GM21423 (cell line): ENCODE data around the gene CFAP46.
"Not testable (repeated sequence)": the region's sequence is repeated elsewhere in the genome, so short reads cannot be mapped to it uniquely, and the experiment has no call there.

ENCODE experiments used
- ATAC-seq: cut with Tn5 transposase; IDR thresholded peaks from one replicate; pipeline ENCODE4 v1.9.1; 2021; ENCODE audit warnings: mild to moderate bottlenecking, moderate library complexity; ENCODE audit not compliant: unreplicated experiment

The CFAP46 gene

DNA sequence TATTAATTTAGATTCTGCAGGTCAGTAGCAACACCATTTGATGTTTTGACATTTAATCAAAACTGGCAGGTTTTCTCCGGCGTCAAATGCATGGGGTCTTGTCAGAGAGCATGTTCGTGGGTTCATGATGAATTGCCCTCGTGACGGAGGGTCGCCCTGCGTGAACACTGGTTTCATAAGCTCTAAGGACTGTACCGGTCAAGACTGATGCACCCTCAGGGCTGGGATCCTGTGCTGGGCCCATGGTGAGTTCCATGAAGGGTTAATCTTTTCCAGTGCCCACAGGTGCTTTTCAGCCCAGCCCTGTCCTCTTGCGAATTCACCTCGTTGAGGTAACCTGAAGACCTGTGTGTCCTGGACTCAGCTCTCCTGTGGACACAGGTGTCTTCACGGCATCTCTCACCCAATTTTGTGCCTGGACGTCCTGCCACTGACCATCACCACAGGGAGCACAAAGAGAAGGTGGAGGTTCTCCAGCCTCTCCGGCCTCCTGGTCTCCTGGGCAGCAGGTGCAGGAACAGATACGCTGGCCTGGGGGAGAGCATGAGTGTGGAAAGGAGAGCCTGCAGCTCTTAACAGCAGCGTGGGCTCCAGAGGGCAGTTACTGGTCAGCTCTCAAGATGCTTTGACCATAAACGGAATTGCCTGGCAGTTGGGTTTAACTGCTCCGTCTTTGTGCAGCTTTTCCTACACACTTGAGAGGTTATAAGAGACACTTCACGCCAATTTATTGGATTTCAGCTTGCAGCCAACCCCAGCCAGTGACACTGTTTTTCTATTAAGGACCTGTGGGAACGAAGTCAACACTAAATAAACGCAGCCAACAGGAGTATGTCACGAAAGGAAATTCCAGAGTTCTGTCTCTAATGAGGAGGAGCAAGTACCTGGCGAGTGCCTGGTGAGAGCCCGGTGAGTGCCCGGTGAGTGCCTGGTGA, 37.4 kb upstream of the CFAP46 start:
- no peak for ATAC-seq

DNA sequence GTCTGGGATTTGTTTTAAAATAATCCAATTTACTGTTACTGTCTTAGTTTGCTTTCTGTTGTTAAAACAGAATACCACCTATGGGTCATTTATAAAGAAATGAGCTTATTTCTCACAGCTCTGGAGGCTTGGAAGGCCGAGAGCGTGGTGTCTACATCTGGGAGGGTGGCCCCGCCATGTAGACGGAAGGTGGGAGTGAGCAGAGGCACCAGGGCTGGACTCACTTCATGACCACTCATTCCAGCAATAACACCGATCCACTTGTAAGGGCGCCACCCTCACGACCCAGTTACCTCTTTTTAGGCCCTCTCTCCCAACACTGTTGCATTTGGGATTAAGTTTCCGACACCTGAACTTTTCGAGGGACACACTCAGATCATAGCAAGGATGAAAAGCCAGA, 36.2 kb upstream of the CFAP46 start:
- ATAC-seq = no peak

DNA sequence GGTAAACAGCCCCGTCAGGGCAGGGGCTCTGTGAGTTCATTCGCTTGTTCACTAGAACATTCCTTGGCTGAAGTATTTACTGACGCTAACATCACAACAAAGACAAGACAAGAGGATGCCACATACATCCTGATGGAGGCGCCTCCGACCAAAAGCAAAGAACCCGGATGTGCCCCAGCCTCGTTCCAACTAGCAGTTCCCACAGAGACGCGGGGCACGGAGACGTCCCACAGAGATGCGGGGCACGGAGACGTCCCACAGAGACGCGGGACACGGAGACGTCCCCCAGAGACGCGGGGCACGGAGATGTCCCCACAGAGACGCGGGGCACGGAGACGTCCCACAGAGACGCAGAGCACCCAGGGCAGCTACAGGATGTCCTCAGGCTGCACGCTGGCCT, 35.4 kb upstream of the CFAP46 start:
- ATAC-seq = no peak

DNA sequence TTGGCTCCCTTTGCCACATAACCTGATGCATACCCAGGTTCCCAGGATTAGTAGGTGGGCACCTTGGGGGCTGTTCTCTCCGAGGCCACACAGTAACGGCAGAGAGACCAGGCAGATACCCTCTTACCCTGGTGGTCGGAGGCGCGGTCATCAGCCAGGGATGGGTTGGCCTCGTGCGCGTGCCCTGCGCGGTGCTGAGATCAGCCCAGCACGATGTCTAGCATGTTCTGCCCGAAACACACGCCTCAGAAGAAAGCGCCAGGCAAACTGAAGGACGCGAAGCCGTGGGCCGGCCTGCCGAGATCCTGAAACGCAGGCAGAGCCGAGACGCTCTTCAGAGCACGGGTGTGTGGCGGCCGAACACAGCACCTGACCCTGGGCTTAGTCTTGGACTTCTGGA, 34.7 kb upstream of the CFAP46 start:
- ATAC-seq = no peak

DNA sequence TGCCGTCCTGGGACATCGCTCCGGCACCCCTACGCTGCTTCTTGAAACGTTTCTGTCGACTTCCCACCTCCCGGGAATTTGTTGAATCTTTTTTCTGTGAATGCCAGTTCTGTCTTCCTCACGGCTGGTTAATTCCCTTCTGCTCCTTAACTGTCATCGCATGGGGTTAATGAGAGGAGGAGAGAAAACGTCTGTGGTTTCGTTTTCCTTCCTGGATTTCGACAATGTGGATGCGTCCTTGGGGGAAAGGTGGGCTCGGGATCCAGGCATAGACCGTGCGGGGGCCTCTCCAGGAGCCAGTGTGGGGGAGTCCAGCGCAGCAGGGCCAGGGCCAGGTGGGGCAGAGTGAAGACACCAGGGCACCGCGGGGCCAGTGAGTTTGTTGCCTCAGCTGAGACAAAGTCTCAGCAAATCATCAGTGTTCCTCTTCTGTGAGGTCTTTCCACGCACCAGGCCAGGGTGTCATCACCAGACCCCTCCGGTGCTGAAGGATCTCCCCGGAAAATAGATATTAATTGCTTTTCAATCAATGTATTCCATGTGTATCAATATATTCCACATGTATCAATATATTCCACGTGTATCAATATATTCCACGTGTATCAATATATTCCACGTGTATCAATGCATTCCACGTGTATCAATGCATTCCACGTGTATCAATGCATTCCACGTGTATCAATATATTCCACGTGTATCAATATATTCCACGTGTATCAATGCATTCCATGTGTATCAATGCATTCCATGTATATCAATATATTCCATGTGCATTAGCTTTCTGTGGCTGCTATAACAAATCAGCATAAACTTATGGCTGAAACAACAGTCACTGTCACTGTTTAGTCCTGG, 33.7 kb upstream of the CFAP46 start:
- no peak for ATAC-seq

DNA sequence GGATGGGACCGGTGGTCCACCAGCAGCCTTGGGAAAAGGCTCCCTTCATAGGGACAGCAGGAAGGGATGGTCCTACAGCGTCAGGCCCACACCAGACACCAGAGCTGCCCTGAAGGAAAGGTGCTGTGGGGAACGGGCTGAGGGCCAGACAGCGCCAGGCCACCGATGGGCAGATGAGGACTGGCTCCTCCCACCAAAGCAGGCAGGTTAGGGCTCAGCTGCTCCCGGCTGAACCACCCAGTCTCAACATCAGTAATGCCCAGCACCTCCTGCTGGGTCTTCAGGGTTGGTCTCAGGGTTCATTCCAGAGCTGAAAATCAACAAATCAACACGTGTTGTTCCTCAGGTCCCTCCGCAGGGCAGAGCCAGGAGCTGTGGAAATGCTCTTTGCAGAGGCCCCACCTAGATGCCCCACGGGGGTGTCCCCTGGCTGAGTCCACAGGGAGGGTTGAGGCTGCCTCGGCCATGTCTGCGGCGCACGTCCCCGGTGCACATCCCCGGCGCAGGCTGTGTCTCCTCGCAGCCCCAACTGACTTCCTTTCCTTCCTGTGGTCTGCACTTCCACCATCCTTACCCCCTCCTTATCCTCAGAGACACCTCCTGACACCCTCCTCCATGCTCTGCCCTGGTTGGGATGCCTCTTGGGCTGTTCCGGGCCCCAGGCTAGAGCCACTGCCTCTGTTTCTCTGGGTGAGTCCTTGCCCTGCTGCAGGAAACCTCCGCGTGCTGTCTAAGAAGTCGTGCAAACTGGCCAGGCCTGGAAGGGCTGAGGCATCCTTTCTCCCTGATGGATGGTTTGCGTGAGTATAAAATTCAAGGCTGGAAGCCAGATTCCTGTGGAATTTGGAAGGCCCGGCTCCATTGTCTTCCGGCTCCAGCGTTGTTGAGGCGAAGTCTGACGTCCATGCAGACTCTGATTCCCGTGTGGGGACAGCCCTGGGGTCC, 32.8 kb upstream of the CFAP46 start:
- no peak for ATAC-seq

DNA sequence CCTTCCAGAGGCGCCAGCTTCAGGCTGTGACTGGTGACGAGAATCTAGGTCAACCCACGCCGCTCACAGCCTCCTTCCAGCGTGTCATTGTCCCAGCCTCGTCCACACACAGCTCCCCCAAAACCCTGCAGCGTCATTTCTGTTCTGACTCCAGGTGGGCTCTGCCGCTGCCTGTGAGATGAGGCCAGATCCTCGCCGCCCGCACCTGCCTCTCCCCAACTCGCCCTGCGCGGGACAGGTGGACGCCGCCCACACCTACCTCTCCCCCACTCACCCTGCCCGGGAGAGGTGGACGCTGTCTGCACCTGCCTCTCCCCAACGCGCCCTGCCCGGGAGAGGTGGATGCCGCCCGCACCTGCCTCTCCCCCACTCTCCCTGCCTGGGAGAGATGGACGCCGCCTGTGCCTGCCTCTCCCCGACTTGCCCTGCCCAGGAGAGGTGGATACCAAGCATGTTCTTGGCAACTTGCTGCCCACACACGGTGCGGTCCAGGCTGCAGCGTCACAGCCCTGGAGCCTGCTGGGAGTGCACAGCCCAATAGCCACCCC, 32.0 kb upstream of the CFAP46 start:
- ATAC-seq = no peak

DNA sequence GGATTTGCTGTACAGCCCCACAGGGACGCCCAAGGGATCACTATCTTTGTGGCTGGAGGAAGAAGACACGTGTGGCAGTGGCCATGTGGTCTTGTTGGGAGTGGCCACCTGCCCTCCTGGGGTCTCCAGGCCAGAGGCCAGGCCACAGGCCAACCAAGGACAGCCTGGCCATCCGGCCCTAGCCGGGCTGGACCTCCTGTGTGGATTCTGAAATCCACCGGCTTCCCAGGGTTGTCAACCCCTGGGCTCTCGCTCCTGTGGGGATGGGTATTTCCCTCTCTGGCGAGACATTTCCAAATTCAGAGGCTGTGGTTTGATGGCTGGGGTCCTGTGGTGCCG, 31.5 kb upstream of the CFAP46 start:
- no peak for ATAC-seq

DNA sequence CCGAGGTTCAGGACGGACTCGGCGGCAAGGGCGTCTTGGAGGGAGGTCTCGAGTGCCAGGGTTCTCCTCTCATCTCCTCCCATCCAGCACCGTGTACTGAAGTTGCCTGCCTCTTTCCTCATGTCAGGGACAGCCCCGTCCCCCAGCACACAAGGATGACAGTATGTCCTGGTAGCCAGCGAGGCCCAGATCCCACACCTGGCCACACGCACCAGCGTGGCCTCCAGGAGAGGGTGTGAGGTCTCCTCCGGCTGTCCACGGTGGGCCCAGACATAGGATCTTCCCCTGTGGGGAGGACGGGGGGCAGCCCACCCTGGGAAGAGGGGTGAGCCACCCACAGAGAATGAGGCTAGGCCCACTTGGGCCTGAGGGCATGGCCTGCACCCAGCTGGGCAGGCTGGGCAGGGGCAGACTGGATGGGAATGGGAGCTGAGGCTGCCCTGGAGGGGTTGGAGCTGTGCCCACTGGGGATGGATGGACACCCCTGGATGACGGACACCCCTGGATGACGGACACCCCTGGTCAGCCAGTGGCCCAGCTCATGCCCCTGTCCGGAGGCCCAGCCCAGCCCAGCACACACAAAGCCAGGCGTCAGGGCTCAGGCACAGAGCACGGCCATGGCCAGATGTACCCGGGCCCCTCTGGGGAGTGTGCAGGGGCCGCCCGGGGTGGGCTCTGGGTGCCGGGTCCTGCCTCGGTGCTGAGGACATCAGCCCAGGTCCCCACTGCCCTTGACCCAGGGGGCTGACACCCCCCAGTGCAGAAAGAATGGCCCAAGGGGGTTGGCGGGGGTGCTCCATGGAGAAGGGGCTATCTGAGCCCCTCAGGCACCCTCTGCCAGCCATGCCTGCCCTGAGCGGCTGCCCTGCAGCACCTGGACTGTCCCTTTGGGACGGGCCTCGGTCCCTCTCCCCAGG, 30.9 kb upstream of the CFAP46 start:
- ATAC-seq = no peak

DNA sequence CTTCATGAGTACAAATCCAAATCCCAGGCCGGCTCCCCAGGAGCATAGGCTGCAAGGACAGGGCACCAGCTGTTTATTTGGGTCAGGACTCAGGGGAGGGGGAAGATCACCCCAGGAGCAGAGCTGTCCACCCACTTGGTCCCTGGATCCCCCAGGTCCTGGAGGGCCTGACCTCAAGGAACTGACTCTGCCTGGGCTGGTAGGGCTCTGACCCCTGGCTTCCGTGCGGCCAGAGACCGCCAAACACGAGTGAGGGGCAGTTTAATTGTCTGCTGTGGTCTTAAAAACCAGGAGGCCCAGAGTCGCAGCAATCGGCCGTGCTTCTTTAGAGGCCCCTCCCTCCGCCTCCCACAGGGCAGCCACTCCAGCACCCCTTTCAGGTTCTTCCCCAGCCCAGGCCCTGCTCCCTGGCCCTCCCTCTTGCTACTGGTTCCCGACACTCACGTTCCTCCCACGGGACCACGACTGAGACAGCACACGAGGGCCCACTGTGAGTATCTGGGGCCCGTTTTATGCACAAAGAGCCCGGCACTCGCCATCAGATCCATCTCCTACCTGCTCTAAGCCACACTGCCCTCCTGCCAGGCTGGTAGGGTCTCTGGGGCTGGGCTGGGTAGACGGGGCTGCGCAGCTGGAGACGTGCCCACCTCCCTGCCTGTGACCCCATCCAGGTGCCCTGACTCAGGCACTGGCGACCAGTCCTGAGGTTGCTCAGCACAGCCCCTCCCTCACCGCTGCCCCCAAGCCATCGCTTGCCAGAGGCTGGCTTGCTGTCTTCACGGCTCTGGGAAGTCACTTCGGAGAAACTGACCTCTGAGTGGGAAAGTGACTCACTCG, 30.0 kb upstream of the CFAP46 start:
- ATAC-seq = no peak

DNA sequence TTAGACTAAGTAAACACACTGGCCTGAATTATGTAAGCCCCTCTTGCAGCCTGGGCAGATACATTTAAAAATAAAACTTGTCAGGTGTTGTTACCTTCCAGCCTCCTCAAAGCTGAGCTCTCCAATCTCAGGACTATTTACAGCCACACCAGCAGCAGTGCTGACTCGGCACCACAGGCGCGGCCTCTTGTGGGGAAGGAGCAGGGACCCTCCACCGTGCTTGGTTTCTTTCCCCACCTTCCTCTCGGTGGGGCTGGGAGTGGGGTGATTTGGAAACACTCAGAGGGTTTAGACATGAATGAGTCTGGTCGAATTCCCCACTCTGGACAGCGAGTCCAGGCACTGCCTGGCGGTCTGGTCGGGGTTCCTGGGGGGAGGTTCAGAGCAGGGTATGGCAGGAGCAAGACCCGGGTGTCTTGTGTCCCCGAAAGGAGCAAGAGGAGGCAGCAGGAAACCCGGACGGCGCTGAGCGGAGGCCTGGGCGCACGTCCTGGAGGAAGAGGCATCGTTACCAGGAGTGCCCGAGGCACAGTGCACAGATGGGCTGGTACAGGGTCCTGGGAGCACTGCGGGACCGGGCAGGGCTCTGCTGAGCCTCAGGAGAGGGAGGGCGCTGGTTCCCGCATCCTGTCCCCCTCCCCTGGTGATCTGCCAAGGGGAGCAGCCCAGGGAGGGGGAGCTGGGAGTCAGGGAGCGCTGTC, 29.2 kb upstream of the CFAP46 start:
- ATAC-seq = no peak

DNA sequence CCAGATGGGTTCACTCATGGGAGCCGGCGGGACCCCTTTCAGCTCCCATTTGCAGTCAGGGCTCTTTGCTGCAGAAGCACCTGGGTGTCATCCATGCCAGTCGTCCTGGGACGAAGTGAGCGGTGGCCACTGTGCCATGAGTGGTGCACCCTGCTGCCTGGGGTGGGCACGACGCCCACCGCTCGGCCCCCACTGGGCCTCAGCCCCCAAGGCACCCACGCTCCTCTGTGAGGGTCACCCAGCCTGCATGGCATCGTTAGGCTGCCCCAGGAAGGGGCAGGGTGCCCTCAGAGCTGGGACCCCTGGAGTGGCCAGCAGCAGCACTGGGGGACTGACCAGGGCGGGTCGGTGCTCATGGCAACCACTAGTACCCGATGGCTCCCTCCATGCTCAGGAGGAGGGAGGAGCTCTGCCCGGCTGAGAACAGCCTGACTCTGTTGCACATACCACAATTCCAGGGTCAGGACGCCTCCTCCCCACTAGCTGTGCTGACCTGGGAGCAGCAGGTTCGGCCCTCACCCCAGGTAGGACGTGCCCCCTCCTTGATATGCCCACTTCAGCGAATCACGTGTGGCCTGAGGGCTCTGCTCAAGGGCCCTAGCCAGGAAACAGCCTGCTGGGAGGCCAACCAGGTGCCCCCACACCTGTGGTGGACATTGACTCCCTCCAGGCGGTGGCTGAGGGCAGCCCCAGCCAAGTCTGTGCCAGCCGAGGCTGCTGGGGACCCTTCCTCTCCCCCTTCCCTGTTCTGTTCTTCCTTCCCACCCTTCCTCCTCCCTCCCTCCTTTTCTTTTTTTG, 28.5 kb upstream of the CFAP46 start:
- no peak for ATAC-seq

DNA sequence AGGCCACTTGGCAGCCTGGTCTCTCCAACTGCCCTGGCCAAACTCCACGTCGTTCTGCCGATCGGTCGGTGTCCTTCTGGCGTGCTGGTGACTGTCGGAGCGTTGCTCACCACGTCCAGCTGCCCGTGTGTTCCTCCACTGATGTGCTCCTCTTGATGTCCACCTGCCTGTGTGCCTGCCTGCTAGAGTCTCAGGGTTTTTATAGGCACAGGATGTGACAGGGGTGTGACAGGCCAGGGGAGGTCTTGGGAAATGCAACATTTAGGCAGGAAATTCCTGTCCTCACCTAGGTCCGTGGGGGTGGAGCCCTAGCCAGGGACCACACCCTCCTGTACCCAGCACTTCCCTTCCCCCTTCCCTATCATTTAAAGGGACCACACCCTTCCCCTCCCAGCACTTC, 25.2 kb upstream of the CFAP46 start:
- no peak for ATAC-seq

DNA sequence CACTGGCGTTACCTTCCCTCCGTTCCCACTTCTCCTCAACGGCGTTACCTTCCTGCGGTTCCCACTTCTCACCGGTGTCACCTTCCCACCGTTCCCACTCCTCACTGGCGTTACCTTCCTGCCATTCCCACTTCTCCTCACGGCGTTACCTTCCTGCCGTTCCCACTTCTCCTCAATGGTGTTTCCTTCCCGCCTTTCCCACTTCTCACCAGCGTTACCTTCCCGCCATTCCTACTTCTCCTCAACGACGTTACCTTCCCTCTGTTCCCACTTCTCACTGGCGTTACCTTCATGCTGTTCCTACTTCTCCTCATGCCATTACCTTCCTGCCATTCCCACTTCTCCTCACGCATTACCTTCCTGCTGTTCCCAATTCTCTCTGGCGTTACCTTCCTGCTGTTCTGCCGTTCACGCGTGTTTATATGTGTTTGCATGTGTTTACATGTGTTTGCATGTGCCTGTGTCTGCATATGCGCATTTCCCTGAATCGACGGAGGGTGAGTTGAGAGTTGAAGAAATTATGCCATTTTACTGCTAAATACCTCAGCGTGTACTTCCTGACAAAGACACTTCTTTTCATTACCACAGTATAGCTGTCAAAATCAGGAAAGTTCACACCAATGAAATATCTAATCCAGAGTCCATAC, 23.2 kb upstream of the CFAP46 start:
- ATAC-seq = no peak

DNA sequence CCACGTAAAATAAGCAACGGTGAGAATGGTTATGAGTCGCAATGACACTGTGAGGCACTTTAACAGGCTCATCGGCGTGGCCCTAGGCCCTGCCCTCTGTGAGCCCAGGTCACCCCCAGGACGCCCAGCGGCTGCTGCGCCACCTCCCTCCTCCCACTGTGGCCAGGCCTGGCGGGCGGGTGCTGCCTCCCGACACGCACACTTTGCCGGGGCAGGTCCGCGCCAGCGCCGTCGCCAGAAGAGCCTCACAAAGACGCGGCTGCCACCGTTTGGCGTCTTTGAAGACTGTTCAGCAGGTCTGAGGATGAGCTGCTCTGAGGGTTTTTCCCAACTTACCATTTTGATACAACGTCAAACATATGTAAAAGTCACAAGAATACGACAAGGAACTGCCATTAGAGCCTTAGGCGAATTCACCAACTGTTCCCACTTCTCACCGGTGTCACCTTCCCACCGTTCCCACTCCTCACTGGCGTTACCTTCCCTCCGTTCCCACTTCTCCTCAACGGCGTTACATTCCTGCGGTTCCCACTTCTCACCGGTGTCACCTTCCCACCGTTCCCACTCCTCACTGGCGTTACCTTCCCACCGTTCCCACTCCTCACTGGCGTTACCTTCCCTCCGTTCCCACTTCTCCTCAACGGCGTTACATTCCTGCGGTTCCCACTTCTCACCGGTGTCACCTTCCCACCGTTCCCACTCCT, 22.5 kb upstream of the CFAP46 start:
- ATAC-seq = not testable (repeated sequence)

DNA sequence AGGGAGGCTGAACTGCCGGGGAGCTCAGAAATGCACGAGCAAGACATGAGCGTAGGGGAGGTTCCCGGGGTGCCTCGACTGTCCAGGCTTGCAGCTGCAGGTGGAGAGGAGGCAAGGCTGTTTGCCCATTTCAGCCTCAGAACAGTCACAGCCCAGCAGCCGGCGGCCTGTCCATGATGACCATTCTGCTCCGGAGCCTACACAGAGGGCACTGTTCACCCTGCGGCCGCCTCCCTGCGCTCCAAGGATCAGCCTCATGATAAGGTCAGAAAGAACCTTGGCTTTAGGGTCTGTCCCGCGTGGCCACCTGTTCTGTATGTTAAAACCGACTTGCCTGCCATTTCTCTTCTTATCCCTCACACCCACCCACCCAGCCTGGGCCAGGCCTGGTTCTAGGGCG, 21.9 kb upstream of the CFAP46 start:
- ATAC-seq = no peak
